H1 (cell line): Measurements from ENCODE around the gene PCIF1.
A peak's percentile ranks its signal among the peaks of the same experiment; 100 is the strongest.

Experiments
- CHD1 ChIP-seq: IDR thresholded peaks from 2 replicates; pipeline ENCODE4 v1.6.1; 2012; ENCODE audit warnings: low read depth, low read length, improper control_type of control experiment
- EZH2 ChIP-seq: fragments of 200-600 bp; sonication (generic); IDR thresholded peaks from 2 replicates; pipeline ENCODE4 v1.7.1; 2012; ENCODE audit warnings: low read depth, mild to moderate bottlenecking, moderate library complexity, low read length, inconsistent platforms; ENCODE audit not compliant: severe bottlenecking
- GABPA ChIP-seq: IDR thresholded peaks from 2 replicates; pipeline ENCODE4 v1.6.1; 2011; ENCODE audit warnings: mild to moderate bottlenecking, low read length, moderate library complexity, borderline replicate concordance; ENCODE audit not compliant: insufficient read depth
- MAFK ChIP-seq: IDR thresholded peaks from 2 replicates; pipeline ENCODE4 v1.6.1; 2012; ENCODE audit warnings: low read depth, mild to moderate bottlenecking, improper control_type of control experiment, low read length
- POLR2A ChIP-seq, 2 experiments: IDR thresholded peaks; 1 replicate in 1 of 2; 2 replicates in 1 of 2; pipeline ENCODE4 v1.6.1; 2011; ENCODE audit warnings: low read depth in 2 of 2, low read length in 2 of 2, mild to moderate bottlenecking in 2 of 2; ENCODE audit errors: control extremely low read depth in 1 of 2
- POLR2AphosphoS5 ChIP-seq: IDR thresholded peaks from 2 replicates; pipeline ENCODE4 v1.6.1; 2011; ENCODE audit warnings: low read depth, low read length
- RAD21 ChIP-seq, 2 experiments: IDR thresholded peaks in 1 of 2; conservative IDR thresholded peaks in 1 of 2; 2 replicates each; pipeline ENCODE4 v1.6.1; 2011; ENCODE audit warnings: low read depth in 2 of 2, low read length in 2 of 2, improper control_type of control experiment in 1 of 2, inconsistent platforms in 1 of 2, mild to moderate bottlenecking in 1 of 2, moderate library complexity in 1 of 2
- RFX5 ChIP-seq: IDR thresholded peaks from 2 replicates; pipeline ENCODE4 v1.6.1; 2011; ENCODE audit warnings: low read depth, low read length, improper control_type of control experiment, borderline replicate concordance
- TEAD4 ChIP-seq: IDR thresholded peaks from 2 replicates; pipeline ENCODE4 v1.6.1; 2012; ENCODE audit warnings: low read depth, low read length, inconsistent platforms, mixed read lengths
- TF ChIP-seq, protein P1 (sequence below), 3 experiments: IDR thresholded peaks; 1 replicate in 2 of 3; 2 replicates in 1 of 3; pipeline versions ENCODE4 v1.5.1 to v1.6.1; 2011; ENCODE audit warnings: low read length in 3 of 3, mild to moderate bottlenecking in 3 of 3, inconsistent platforms in 2 of 3, low read depth in 1 of 3, moderate library complexity in 1 of 3; ENCODE audit not compliant: insufficient read depth in 1 of 3; ENCODE audit errors: control extremely low read depth in 1 of 3

- TF ChIP-seq TEAD4 (no peak), POLR2AphosphoS5 (peak; percentile 44; the same call in 1 of the 2 replicates), MAFK (no peak), RAD21 (IDR thresholded peaks at IDR 0.05 in 1 of 2, conservative IDR thresholded peaks at IDR 0.05 in 1 of 2; ENCODE audit: low read depth in 2 of 2, low read length in 2 of 2) (no peak), RFX5 (no peak), CHD1 (no peak), GABPA (no peak), POLR2A (IDR thresholded peaks at IDR 0.05; ENCODE audit: control extremely low read depth in 1 of 2, low read depth in 2 of 2, low read length in 2 of 2) (no peak), EZH2 (no peak)
- TF ChIP-seq, protein P1, sequence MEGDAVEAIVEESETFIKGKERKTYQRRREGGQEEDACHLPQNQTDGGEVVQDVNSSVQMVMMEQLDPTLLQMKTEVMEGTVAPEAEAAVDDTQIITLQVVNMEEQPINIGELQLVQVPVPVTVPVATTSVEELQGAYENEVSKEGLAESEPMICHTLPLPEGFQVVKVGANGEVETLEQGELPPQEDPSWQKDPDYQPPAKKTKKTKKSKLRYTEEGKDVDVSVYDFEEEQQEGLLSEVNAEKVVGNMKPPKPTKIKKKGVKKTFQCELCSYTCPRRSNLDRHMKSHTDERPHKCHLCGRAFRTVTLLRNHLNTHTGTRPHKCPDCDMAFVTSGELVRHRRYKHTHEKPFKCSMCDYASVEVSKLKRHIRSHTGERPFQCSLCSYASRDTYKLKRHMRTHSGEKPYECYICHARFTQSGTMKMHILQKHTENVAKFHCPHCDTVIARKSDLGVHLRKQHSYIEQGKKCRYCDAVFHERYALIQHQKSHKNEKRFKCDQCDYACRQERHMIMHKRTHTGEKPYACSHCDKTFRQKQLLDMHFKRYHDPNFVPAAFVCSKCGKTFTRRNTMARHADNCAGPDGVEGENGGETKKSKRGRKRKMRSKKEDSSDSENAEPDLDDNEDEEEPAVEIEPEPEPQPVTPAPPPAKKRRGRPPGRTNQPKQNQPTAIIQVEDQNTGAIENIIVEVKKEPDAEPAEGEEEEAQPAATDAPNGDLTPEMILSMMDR (IDR thresholded peaks at IDR 0.05; ENCODE audit: control extremely low read depth in 1 of 3, insufficient read depth in 1 of 3, low read depth in 1 of 3, low read length in 3 of 3): no peak
These were observed 15.8 kb downstream of the PCIF1 start for GRCh38 chr20:45950330-45950646.
